Small intestine (tissue), 7 donors: ENCODE data around the gene TMEM250. TPM values are rescaled to one million over a fixed set of nuclear protein-coding genes. Genes with fewer than 3 reads are reported as not detected.

ENCODE experiments used
- DNase-seq, 2 donors: peaks; one replicate each; pipeline versions ENCODE4 v3.0.0 to v3.0.0-alpha.2; 2013
- FAIRE-seq: peaks from 2 replicates; lab custom pipeline; 2012; peaks lifted over from hg19 to GRCh38; lab: Jason Lieb, UNC
- H3K27ac ChIP-seq, 3 donors: one replicate each; pipeline ENCODE4 v1.5.1; 2013; ENCODE audit warnings: low read length in 2 of 3, mild to moderate bottlenecking in 2 of 3, control low read depth in 1 of 3, inconsistent platforms in 1 of 3, low read depth in 1 of 3, moderate library complexity in 1 of 3
- H3K27me3 ChIP-seq, 3 donors: one replicate each; pipeline ENCODE4 v1.6.1; 2013; ENCODE audit warnings: low read length in 3 of 3, inconsistent platforms in 1 of 3; ENCODE audit not compliant: control insufficient read depth in 3 of 3, insufficient read depth in 3 of 3
- H3K36me3 ChIP-seq, 3 donors: one replicate each; pipeline ENCODE4 v1.6.1; 2013; ENCODE audit warnings: low read length in 3 of 3, inconsistent platforms in 1 of 3, low read depth in 1 of 3, mild to moderate bottlenecking in 1 of 3, moderate library complexity in 1 of 3; ENCODE audit not compliant: control insufficient read depth in 3 of 3, insufficient read depth in 2 of 3
- H3K4me1 ChIP-seq, 3 donors: one replicate each; pipeline ENCODE4 v1.6.1; 2013; ENCODE audit warnings: low read length in 2 of 3, inconsistent platforms in 1 of 3, low read depth in 1 of 3, mild to moderate bottlenecking in 1 of 3, moderate library complexity in 1 of 3; ENCODE audit not compliant: control insufficient read depth in 3 of 3, insufficient read depth in 2 of 3
- H3K4me3 ChIP-seq, 3 donors: one replicate each; pipeline ENCODE4 v1.5.1; 2013; ENCODE audit warnings: low read length in 3 of 3, control low read depth in 1 of 3, inconsistent platforms in 1 of 3, low read depth in 1 of 3, mild to moderate bottlenecking in 1 of 3, moderate library complexity in 1 of 3
- H3K9me3 ChIP-seq, 2 donors: one replicate each; pipeline ENCODE4 v1.6.1; 2013; ENCODE audit warnings: low read depth in 1 of 2, low read length in 1 of 2; ENCODE audit not compliant: control insufficient read depth in 2 of 2, insufficient read depth in 1 of 2
- WGBS, 3 donors: extraction: QIAGEN DNeasy Blood & Tissue Kit; methylation state at CpG; one replicate each; pipeline ENCODE4 v1.1.7; 2013; 5-methylcytosine and 5-hydroxymethylcytosine counted together
- polyA plus RNA-seq, 4 donors: library from polyadenylated mRNA; stranded (reverse) in 3 of 4; unstranded in 1 of 4; fragments of 200-250 nt in 3 of 4; fragments of 120-200 nt in 1 of 4; gene quantifications; one replicate each; pipeline versions ENCODE4 v1.2.1 to v1.2.3, GENCODE V29; 2013
- donor health status: healthy with polysubstance abuse.
- donor health status: control.
- donor health status: control.
- donor health status: Bipolar disorder and iron deficiency.
- donor health status: healthy.

Gene TMEM250
- polyA plus RNA-seq, 4 donors = 21.2 to 43.9 (median 32.2) TPM

DNA sequence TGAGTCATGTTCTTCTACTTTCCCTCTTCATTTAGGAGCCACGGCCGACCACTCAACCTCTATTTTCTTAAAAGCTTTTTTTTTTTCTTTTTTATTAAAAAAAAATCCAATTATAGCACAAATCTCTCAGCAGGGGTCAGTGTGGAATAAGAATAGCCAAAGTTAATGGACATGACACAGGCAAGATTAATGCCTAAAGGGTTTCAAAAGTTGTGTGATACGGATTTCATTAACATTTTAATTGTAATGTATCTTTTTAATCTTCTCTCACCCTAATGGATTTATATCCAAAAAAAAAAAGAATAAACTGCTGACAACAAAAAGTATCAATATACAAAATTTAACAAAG is 29.0 kb downstream of the TMEM250 start:
- H3K4me1 ChIP-seq = peaks cover 0 to 32% (median 0%) of the 10 kb centered on the region in 3 donors
- no peak overlapping the region for H3K27ac ChIP-seq
- no peak for FAIRE-seq
- no peak for DNase-seq
- H3K4me3 ChIP-seq = no peak overlapping the region
- peaks cover 0 to 48% (median 0%) of the 10 kb centered on the region in 3 donors for H3K36me3 ChIP-seq
- H3K9me3 ChIP-seq = no peaks in the 10 kb centered on the region
- no peaks in the 10 kb centered on the region for H3K27me3 ChIP-seq
- 29 to 38% (median 33%) methylated on average over 3 of the region's 3 CpGs for WGBS, 3 donors

DNA sequence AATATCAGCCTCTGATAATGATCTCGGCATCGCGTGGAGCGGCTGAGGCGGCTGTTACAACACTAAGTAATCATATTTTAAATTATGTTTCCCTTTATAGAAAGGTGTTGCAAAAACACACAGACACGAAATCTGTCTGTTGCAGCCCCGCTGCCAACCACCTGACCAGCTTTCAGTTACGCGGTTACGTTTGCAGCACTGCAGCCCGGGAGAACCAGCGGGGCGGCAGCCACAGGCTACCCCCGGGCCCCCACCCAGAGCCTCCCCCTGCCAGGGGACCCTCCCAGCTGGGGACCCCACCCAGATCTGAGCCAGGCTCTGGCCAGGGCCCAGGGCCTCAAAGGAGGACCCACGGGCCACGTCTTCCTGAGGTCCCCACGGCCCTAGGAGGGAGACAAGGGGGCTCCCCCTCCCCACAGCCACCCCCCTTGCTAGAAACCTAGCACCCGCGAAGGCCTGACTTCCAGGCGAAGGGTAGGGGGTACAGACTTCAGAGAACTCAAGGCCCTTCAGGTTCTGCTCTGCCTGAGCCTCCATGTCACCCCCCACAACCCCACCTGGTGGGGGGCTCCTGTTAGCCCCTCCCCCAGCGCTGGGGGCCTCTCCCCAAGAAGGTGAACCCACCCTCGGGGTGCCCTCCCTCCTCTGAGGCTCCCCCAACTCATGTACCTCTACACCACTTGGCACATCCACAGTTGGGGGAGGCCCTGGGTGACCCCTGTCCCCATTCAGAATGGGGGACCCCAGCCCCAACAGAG is 29.6 kb downstream of the TMEM250 start:
- no peak overlapping the region for H3K27ac ChIP-seq
- 52 to 59% (median 53%) methylated on average over 22 of the region's 22 CpGs for WGBS, 3 donors
- DNase-seq (no peak), FAIRE-seq (no peak)
- H3K4me3 ChIP-seq = no peak overlapping the region
- H3K9me3 ChIP-seq = no peaks in the 10 kb centered on the region
- H3K27me3 ChIP-seq = no peaks in the 10 kb centered on the region
- peaks cover 0 to 53% (median 0%) of the 10 kb centered on the region in 3 donors for H3K36me3 ChIP-seq
- peaks cover 0 to 32% (median 0%) of the 10 kb centered on the region in 3 donors for H3K4me1 ChIP-seq

DNA sequence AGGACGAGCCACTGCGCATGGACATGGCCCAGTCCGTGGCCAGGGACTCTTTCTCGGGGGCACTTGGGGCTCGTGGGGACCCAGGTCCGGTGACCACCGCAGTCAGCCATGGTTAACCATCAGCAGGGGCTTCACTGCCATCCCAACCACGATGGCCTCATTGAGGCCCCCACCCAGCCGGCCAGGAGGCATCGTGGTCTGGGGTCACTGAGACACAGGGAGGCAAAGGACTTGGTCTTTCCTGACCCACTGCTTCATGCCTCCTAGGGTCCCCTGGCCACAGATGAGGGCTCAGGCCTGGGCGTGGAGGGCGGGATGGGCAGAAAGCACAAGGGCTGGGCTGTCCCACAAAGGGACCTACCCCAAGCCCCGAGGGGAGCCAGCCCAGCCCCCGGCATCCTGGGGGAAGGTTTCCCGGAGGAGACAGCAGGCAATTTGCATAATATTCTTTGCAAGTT is 30.2 kb downstream of the TMEM250 start:
- 68 to 80% (median 77%) methylated on average over 15 of the region's 15 CpGs for WGBS, 3 donors
- H3K27ac ChIP-seq = no peak overlapping the region
- H3K27me3 ChIP-seq = no peaks in the 10 kb centered on the region
- no peak overlapping the region for H3K4me3 ChIP-seq
- H3K36me3 ChIP-seq = peaks cover 0 to 59% (median 0%) of the 10 kb centered on the region in 3 donors
- H3K4me1 ChIP-seq = peaks cover 0 to 29% (median 0%) of the 10 kb centered on the region in 3 donors
- H3K9me3 ChIP-seq = no peaks in the 10 kb centered on the region
- FAIRE-seq = no peak
- DNase-seq = no peak

DNA sequence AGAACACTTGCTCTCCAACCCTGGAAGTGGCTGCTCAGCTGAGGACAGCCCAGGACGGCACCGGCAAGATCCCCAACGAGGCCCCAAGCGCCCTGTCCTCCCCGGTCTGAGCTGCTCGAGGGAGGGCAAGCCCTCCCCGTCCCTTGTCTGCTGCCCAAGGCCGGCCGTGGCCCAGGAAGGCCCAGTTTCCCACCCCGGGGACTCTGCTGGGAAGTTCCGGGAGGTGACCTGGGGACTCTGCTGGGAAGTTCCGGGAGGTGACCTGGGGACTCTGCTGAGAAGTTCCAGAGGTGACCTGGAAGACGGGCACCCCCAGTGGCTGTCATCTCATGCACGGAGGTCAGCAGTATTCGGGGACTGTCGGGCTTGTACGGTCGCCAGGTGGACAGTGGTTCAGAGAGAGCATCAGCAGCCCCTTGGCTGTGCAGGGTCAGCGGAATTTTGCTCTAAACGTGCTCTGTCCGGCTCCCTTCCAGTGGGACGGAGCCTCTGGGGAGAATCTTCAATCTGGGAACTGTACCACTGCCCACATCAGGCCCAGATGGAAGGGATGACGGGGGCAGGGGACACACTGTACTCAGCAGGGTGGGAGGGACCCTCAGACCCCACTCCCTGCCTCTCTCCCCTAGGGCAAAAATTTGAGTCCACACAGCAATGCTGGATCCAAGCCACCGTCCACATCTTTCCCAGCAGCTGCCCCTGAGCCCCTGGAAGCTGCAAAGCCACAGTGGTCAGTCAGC is 30.8 kb downstream of the TMEM250 start:
- Histone ChIP-seq H3K27me3 (no peaks in the 10 kb centered on the region), H3K36me3 (peaks cover 0 to 62% (median 0%) of the 10 kb centered on the region in 3 donors), H3K9me3 (no peaks in the 10 kb centered on the region), H3K4me1 (peaks cover 0 to 28% (median 0%) of the 10 kb centered on the region in 3 donors), H3K4me3 (no peak overlapping the region), H3K27ac (no peak overlapping the region)
- DNase-seq (no peak), FAIRE-seq (no peak)
- 81 to 85% (median 84%) methylated on average over 23 to 24 of the region's 24 CpGs for WGBS, 3 donors

DNA sequence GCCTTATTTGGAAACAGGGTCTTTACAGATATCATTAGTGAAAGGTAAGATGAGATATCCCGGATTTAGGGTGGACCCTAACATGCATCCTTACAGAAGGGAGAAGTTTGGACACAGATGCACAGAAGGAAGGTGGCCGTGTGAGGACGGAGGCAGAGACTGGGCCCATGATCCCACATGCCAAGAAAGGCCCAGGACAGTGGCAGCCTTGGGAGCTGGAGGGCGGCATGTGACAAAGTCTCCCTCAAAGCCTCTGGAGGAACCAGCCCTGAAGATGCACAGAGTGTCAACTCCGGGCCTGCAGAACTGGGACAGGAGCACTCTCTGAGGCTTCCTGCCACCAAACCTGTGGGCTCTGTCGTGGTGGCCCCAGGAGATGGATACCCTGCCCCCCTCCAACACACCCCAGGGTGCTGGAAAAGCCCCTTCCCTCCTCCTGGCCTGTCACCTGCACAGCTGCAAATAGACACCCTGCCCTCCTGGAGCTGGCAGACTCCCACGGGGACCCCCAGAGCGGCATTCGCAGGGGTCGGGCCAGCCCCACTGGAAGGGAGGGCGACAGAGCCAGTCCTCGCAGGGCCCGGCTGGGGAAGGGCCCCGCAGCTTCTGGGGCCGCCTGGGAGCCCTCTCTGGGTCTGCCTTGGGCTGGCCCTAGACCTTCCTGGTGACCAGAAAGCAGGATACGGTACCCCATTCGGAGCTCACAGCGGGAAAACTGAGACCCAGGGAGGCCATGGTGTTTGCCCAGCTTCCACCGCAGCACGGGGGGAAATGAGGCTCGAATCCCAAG is 31.5 kb downstream of the TMEM250 start:
- H3K4me1 ChIP-seq = peaks cover 0 to 22% (median 0%) of the 10 kb centered on the region in 3 donors
- WGBS, 3 donors = 86 to 90% (median 87%) methylated on average over 18 to 21 of the region's 21 CpGs
- peaks cover 0 to 62% (median 0%) of the 10 kb centered on the region in 3 donors for H3K36me3 ChIP-seq
- no peak for FAIRE-seq
- no peak for DNase-seq
- no peak overlapping the region for H3K27ac ChIP-seq
- H3K27me3 ChIP-seq = no peaks in the 10 kb centered on the region
- H3K9me3 ChIP-seq = no peaks in the 10 kb centered on the region
- no peak overlapping the region for H3K4me3 ChIP-seq

DNA sequence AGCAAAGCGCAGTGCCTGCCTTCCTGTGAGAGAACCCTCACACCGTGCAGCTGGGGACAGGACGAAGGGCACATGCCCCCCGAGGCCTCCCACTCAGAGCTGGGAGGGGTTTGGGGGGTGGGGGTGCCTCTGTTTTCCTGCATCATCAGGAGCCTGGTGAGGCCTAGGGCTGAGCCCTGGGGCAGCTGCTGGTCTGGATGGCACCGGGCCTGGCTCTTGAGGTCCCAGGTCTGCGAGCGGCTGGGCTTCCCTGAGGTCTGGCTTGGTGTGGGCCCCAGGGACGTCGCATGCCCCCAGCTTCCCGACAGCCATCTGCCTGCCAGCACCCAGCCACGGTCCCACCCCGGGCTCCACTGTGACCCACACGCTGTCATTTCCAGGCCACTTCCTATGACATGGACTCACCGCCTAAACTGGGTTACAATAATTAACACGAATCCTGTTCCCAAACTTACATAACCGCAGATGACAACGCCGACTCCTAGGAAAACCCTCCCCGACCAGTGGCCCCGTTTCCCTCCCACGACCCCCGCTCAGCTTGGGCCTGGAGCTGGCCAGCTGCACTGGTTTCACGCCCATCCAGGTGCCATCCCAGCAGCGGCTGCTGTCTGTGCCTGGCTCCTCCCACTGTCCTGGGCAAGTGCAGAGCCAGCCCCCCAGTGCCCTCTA is 32.3 kb downstream of the TMEM250 start:
- Histone ChIP-seq H3K27ac (no peak overlapping the region), H3K9me3 (no peaks in the 10 kb centered on the region), H3K4me3 (peak overlapping the region in 1 of 3 donors; percentile 6), H3K27me3 (no peaks in the 10 kb centered on the region), H3K36me3 (peaks cover 0 to 54% (median 0%) of the 10 kb centered on the region in 3 donors), H3K4me1 (peaks cover 0 to 14% (median 0%) of the 10 kb centered on the region in 3 donors)
- WGBS, 3 donors = 69 to 77% (median 71%) methylated on average over 24 of the region's 24 CpGs
- no peak for DNase-seq
- no peak for FAIRE-seq

DNA sequence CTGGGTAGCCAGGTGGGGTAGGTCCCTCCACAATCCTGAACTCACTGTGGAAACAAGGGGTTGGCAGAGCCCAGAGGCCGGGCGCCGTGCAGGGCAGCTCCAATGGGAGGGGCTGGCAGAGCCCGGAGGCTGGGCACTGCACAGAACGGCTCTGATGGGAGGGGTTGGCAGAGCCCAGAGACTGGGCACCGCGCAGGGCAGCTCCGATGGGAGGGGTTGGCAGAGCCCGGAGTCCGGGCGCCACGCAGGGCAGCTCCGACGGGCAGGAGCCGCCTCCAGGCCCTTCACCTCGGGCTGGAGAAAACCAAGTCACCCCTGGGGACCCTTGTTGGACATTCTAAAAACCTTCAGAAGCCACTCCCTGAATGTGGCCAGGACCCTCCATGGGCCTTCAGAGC is 32.9 kb downstream of the TMEM250 start:
- Histone ChIP-seq H3K27ac (no peak overlapping the region), H3K9me3 (no peaks in the 10 kb centered on the region), H3K27me3 (no peaks in the 10 kb centered on the region), H3K36me3 (peaks cover 0 to 55% (median 0%) of the 10 kb centered on the region in 3 donors), H3K4me3 (peak overlapping the region in 1 of 3 donors; percentile 6), H3K4me1 (peaks cover 0 to 9% (median 0%) of the 10 kb centered on the region in 3 donors)
- DNase-seq = peak in 1 of 2 donors; percentile 61
- no peak for FAIRE-seq
- 26 to 75% (median 57%) methylated on average over 15 to 16 of the region's 16 CpGs for WGBS, 3 donors
